HG03520 (cell line): ENCODE measurements around the gene ASB13.
A peak's percentile ranks its signal among the peaks of the same experiment; 100 is the strongest.
"Not testable (repeated sequence)": the region's sequence is repeated elsewhere in the genome, so short reads cannot be mapped to it uniquely, and the experiment has no call there.

Experiments
- ATAC-seq: cut with Tn5 transposase; IDR thresholded peaks from one replicate; pipeline ENCODE4 v1.9.1; 2021; ENCODE audit warnings: mild to moderate bottlenecking, moderate library complexity; ENCODE audit not compliant: unreplicated experiment

ASB13 gene

GRCh38 chr10:5625992-5626777 is 40.2 kb downstream of the ASB13 start:
- no peak for ATAC-seq

GRCh38 chr10:5624701-5625100 is 41.7 kb downstream of the ASB13 start:
- no peak for ATAC-seq

- ATAC-seq: peak; percentile 95
Observed at GRCh38 chr10:5623081-5623748, 43.2 kb downstream of the ASB13 start.

- ATAC-seq: no peak
Observed at GRCh38 chr10:5622186-5622960, 44.0 kb downstream of the ASB13 start.

GRCh38 chr10:5621371-5621770 is 45.0 kb downstream of the ASB13 start:
- not testable (repeated sequence) for ATAC-seq

- no peak for ATAC-seq
Observed at GRCh38 chr10:5620966-5621365, 45.4 kb downstream of the ASB13 start.

- ATAC-seq: no peak
Observed at GRCh38 chr10:5620223-5620721, 46.1 kb downstream of the ASB13 start.

- no peak for ATAC-seq
Observed at GRCh38 chr10:5619362-5620211, 46.8 kb downstream of the ASB13 start.

- ATAC-seq: no peak
Observed at GRCh38 chr10:5618829-5619228, 47.6 kb downstream of the ASB13 start.

GRCh38 chr10:5618042-5618441 is 48.4 kb downstream of the ASB13 start:
- ATAC-seq: no peak

GRCh38 chr10:5617521-5617920 is 48.9 kb downstream of the ASB13 start:
- no peak for ATAC-seq

- no peak for ATAC-seq
Observed at GRCh38 chr10:5616836-5617235, 49.6 kb downstream of the ASB13 start.

GRCh38 chr10:5616046-5616445 is 50.3 kb downstream of the ASB13 start:
- ATAC-seq: no peak

- ATAC-seq: no peak
Observed at GRCh38 chr10:5615316-5615715, 51.1 kb downstream of the ASB13 start.

GRCh38 chr10:5614155-5614721 is 52.2 kb downstream of the ASB13 start:
- ATAC-seq: no peak

- no peak for ATAC-seq
Observed at GRCh38 chr10:5613481-5614154, 52.8 kb downstream of the ASB13 start.

- ATAC-seq: no peak
Observed at GRCh38 chr10:5611899-5612680, 54.3 kb downstream of the ASB13 start.

GRCh38 chr10:5609952-5610616 is 56.3 kb downstream of the ASB13 start:
- ATAC-seq: no peak
